Endometrium (tissue), 2 donors: Measurements from ENCODE around the gene ZNF25.
A peak's percentile ranks its signal among the peaks of the same experiment; 100 is the strongest.
"Not testable (repeated sequence)": the region's sequence is repeated elsewhere in the genome, so short reads cannot be mapped to it uniquely, and the experiment has no call there.

Source experiments
- FAIRE-seq: peaks from 2 replicates; lab custom pipeline; 2012; peaks lifted over from hg19 to GRCh38; lab: Jason Lieb, UNC
- donor health status: control.
- donor health status: control.

The ZNF25 gene

DNA sequence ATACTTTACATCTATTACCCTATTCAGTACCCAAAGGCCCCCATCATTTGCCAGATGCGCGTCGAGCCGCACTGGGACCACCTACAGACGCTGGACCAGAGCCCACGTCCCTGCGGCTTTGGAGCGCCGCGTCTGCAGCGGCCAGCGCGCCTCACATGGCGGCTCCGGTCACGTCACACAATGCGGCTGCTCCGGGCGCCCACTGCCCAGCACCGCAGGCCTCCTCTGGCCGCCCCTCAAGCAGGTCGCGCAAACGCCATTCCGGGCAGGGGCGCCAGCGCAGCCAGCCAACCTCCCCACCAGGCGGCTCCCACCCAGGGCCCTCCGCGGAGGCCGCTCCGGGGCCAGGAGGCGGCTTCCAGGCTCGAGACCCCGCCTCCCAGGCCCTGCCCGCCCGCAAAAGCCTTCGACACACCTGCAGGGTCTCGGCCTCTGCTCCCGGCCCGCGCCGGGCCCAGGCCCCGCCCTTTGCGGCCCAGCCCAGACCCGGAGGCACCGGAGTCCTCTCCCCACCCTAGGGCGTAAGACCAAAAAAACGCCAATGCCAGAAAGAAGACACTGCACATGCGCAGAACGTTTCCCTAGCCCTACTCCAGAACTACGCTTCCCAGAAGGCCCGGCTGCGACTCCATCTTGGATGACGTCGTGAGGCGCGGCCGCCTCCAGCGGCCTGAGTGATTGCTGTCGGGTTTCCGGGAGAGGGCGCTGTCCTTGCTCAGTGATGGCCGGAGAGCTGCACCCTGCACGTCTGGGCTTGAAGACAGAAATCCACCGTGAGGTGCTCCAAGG, at the start of gene ZNF25:
Gene ZNF25, minus strand, starts transcription at position 557 of the 789 bp plus-strand sequence. CDS start 4,925 bp downstream, outside the sequence.
- peak; percentile 96 for FAIRE-seq

DNA sequence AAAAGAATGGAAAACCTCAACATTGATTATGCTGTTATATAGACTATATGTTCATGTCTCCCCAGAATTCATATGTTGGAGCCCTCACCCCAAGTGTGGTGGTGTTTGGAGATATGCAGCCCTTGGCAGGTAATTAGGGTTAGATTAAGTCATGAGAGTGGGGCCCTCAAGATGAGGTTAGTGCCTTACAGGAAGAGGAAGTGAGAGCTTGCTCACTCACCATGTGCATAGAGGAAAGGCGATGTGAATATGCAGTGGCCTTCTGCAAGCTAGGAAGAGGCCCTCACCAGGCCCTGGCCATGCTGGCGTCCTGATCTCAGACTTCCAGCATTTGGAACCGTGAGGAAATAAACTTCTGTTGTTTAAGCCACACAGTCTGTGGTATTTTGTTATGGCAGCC, 48.8 kb upstream of the ZNF25 start:
- no peak for FAIRE-seq

DNA sequence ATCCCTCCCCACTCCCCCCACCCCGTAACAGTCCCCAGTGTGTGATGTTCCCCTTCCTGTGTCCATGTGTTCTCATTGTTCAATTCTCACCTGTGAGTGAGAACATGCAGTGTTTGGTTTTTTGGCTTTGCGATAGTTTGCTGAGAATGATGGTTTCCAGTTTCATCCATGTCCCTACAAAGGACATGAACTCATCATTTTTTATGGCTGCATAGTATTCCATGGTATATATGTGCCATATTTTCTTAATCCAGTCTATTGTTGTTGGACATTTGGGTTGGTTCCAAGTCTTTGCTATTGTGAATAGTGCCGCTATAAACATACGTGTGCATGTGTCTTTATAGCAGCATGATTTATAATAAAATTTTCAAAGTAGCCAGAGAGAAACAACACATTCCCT, 42.7 kb upstream of the ZNF25 start:
- not testable (repeated sequence) for FAIRE-seq

DNA sequence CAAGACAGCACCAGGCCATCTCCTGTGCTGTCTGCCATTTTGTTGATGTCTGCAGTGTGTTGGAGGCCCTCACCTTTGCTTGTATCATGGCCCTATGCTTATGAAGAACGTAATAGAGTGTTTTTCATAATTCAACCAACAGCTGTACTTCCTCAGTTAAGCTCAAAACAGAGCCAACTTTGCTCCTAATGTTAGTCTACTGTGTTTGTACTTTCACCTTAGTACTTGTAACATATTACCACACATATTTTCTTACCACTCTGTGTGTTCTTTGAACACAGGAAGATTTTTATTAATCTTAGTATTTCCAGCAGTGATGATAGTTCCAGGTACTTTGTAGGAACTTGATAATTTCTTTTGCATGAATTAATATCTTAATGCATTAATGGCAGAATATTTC, 39.9 kb upstream of the ZNF25 start:
- FAIRE-seq, result no peak

DNA sequence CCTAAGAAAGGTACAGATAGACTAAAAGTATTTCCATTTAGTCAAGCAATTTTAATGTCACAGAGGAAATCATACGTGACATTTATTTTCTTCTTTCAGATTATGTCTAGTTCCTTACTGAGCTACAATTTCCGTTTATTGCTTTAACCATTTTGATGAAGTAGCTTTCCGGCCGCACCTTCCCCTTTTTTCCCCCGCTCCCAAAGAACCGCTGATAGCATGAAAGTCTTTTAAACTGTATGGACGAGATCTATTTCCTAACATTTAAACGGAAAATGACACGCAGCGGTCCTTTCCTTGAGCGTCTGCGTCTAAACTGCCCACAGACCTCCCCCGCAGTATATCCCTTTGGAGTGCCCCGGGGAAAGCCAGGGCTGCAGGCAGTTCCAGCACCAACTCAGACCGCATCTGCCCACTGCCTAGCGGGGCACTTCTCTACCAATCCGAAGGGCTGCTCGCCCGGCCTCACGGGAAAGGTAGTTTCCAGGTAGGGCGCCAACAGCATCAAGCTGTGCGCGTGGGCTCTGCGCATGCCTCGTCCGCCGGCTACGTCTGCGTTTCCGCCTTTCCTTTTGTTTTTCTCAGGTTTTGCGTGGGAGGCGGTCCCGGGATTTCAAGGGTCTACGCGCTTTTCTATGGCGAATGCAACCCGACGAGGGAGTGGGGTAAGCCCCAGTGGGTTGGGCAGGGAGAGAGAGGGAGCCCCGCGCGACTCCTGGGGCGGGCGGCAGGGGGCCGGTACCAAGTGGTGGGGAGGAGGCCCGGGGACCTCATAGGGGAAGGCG, 33.9 kb upstream of the ZNF25 start, which contains the start of gene ZNF33A:
Gene ZNF33A, plus strand, starts transcription at position 557 of the 785 bp plus-strand sequence. CDS start 1,667 bp downstream, outside the sequence.
- no peak for FAIRE-seq

DNA sequence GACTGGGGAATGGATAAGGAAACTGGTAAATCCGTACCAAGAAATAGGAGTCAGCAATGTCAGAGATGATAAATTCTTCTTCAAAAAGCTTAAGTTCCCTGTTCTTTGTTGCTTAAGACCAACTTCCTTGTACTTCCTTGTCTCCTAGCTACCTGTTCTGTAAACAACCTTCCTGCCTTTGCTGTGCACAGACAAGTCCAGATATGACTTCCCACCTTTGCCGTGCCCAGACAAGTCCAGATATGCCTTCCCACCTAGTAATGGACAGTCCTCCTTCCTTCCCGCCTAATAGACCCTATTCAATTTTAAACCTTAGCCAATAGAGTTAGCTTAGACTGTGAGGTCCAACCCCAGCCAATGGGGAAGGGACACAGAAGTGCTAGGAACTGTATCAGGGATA, 31.5 kb upstream of the ZNF25 start:
- FAIRE-seq, result no peak

DNA sequence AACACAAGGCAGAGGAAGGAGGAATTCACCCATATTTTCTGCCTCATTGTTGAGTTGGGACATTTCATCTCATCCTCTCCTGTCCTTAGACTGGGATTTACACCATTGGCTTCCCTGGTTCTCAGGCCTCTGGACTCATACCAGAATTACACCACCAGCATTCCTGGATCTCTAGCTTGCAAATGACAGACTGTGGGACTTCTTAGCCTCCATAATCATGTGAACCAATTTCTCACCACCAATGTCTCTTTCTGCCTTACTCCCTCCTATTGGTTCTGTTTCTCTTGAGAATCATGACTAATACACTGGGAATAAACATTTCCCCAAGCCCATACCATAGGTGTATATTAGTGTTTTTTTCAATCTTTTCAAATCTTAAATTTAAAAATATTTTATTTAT, 31.1 kb upstream of the ZNF25 start:
- no peak for FAIRE-seq

DNA sequence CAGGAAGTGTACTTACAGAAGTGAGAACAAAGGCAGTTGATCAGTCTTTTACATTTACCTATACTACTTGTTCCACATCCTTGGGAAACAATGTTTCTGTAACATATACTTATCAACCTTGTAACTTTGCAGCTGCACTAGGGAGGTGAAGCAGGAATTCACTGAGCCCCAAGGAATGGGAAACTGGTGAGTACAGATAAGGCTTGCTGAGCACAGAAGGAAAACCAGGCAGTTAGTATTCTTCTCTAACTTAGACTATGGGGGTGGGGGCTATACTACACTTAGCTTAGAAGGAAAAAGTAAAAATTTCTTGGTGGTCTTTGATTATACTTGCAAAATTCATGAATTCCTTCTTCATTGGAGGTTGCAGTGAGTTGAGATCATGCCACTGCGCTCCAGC, 27.1 kb upstream of the ZNF25 start:
- FAIRE-seq, result no peak

DNA sequence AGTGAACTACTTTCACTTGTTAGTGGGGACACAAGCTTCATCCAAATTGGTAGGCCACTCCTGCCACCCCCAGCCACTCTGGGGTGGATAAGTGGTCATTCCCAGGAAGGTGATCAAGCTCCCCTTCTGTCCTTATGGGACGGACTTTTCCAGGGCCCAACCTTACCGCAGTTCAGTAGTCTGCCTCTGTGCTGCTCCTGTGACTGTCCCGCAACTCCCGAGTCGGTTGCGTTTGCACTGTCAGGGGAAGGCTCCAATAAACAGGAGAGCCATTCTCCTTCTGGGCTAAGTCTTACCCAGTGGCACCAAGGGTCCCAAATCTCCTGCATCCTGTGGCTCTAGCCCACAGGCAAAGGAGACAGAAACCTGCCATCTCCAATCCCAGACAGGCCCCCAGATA, 26.6 kb upstream of the ZNF25 start:
- FAIRE-seq, result no peak

DNA sequence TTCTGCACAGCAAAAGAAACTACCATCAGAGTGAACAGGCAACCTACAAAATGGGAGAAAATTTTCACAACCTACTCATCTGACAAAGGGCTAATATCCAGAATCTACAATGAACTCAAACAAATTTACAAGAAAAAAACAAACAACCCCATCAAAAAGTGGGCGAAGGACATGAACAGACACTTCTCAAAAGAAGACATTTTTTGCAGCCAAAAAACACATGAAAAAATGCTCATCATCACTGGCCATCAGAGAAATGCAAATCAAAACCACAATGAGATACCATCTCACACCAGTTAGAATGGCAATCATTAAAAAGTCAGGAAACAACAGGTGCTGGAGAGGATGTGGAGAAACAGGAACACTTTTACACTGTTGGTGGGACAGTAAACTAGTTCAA, 24.0 kb upstream of the ZNF25 start:
- not testable (repeated sequence) for FAIRE-seq

DNA sequence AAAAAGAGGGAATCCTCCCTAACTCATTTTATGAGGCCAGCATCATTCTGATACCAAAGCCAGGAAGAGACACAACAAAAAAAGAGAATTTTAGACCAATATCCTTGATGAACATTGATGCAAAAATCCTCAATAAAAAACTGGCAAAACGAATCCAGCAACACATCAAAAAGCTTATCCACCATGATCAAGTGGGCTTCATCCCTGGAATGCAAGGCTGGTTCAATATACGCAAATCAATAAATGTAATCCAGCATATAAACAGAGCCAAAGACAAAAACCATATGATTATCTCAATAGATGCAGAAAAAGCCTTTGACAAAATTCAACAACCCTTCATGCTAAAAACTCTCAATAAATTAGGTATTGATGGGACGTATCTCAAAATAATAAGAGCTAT, 22.5 kb upstream of the ZNF25 start:
- FAIRE-seq, result not testable (repeated sequence)

DNA sequence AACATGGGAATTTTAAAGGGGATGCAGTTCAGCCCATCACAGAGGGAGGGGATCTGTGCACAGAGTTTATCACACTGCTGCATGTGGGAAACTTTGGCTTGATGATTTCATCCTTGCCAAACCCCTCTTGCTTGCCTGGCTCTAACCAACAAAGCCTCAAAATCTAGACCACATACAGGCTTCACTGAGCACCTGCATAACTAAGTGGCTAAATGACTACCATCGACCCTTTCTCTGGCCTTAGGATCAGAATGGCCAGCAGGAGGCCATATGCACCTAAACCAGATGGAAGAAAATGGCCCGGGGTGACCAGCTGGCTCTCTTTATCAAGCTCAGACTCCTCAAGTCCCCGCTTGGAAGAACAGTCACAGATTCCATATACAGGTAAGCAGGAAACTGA, 15.6 kb upstream of the ZNF25 start:
- no peak for FAIRE-seq

DNA sequence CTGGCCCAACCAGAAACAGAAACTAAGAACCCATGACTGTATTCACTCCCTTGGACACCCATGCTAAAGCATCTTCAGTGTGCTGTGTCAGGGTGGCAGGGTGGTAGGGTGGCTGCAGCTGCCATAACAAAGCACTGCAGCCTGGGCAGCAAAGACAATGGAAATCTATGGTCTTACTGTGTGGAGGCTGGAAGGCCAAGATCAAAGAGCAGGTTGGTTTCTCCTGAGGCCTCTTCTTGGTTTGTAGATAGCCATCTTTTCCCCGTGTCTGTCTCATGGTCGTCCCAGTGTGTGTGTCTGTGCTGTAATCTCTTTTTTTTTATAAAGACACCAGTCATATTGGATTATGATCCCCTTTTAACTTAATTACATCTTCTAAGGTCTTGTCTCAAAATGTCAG, 15.2 kb upstream of the ZNF25 start:
- FAIRE-seq, result no peak

DNA sequence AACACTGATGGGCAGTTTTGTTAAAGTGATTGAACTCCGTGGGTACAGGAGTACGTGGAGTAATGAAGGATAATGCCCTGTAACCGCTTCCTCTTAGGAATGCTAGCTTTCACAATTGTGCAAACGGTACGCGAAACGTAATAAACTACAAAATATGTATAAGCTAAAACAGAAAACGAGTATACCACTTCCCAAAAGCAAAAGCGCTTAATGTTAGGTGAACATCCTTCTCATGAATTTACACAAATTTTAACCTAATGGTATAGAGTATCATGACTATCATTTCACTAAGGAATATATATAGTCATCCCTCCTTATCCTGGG, 395 bp upstream of the ZNF25 start:
- no peak for FAIRE-seq

DNA sequence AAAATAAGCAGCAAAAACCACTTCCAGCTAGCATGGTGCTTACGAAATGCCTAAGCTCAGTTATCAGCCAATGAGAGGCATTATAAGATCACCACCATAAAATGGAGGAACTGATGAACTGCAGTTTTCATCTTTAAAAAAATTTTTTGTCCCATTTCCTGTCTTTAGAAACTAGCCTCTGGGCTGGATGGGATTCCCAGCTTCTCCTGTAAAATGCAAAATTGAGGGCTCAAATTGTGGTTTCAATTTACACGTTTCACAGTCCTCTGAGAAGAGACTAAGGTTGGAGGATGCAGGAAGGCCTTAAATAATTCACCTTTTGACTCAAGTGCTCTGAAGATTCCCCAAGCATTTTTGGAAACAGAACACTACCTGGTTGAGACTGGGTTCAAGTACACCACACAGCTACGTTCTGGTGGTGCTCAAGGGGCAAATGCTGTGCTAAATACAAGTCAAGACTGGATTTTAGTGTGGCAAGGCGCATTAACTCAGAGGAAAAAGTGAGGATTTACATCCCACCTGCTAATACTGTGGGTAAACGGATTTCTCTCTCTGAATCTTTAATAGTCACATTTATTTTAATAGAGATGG, 951 bp downstream of the ZNF25 start:
- FAIRE-seq, result no peak

DNA sequence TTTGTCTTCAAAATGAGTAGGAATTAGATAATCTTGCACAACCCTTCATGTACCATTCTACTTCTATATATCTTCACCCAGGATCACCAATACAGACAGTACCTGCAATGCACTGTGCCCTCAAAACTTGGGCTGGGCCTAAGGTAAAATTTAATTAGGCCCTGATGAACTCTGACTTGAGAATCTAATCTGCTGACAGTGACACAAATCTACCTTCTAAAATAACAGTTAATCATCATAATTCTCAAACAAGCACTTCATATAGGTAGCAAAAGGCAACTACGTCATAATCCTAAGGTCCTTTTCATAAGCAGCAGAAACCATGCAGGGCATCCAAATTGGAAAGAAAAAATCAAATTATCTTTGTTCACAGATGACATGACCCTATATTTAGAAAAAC, 4.1 kb downstream of the ZNF25 start:
- no peak for FAIRE-seq

DNA sequence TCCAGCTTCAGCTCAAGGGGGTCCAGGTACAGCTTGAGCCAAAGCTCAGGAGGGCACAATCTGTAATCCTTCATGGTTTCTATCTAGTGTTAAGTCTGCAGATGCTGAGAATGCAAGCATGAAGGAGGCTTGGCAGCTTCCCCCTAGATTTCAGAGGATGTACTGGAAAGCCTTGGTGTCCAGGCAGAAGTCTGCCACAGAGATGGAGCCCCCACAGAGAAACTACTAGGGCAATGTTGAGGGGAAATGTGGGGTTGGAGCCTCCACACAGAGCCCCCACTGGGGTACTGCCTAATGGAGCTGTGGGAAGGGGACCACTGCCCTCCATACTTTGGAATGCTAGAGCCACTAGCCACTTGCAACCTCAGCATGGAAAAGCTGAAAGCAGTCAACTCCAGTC, 11.4 kb downstream of the ZNF25 start:
- no peak for FAIRE-seq

DNA sequence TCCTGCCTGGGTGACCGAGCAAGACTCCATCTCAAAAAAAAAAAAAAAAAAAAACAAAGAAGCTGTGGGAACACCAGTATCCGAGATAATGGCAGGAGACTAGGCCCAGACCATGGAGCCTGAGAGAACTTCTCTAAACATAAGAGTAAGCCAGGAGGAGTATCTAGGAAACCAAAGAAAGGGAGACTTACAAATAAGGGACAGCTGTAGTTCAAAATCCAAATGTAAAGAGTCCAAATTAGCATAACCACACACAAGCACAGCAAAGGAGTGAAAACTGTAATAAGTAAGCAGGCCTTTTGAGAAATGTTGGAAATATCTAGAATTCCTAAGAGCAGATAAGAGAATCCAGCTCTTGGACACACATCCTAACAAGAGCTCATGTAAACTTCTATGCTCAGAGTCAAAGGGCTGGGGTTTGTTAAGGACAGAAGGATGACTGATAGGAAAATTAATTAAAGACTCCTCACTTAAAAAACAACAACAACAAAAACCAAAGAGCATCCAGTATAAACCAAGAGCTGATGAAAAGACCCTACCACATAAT, 15.8 kb downstream of the ZNF25 start:
- no peak for FAIRE-seq

DNA sequence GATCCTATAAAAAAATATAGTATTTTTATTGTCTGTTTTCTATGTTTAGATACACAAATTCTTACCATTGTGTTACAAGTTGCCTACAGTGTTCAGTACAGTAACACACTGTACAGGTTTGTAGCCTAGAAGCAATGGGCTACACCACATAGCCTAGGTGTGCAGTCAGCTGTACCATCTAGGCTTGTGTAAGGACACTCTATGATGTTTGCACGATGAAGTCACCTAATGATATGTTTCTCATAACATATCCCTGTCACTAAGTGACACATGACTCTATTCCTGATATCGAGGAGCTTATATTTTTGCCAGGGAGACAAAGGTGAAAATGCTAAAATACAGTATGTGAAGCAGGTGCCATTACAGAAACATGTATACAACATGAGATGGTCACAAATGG, 18.6 kb downstream of the ZNF25 start:
- FAIRE-seq, result no peak

DNA sequence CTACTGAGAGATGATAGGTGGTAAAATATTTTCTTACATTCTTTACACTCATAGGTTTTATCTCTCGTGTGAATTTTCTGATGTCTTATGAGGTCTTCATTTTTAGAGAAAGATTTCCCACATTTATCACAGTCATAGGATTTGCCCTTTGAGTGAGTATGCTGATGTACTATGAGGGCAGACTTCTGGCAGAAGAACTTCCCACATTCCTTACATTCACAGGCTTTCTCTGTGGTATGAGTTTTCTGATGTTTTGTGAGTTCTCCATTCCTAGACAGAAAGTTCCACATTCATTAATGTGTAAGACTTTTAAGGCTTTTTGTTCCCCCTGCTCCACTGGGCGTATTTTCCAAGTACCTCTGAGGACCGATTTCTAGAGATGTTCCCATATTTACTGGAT, 23.5 kb downstream of the ZNF25 start:
- no peak for FAIRE-seq

DNA sequence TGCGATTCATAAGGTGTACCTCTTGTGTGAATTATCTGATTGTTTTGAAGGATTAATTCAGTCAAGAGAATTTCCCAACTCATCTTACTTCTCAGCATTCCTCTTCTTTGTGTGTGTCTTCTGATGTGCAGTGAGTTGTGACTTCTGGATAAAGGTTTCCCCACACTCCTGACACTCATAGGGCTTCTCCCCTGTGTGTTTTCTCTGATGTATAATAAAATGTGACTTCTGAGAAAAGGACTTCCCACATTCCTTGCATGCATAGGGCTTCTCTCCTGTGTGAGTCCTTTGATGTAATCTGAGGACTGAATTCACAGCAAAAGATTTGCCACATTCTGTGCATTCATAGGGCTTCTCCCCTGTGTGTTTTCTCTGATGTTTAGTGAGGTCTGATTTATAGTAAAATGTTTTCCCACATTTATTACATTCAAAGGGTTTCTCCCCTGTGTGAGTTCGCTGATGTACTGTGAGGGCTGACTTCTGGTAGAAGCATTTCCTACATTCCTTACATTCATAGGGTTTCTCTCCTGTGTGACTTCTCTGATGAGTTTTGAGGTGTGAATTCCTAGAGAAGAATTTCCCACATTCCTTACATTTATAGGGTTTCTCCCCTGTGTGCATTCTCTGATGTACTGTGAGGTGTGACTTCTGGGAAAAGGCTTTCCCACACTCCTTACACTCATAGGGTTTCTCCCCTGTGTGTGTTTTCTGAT, 24.2 kb downstream of the ZNF25 start:
- no peak for FAIRE-seq

DNA sequence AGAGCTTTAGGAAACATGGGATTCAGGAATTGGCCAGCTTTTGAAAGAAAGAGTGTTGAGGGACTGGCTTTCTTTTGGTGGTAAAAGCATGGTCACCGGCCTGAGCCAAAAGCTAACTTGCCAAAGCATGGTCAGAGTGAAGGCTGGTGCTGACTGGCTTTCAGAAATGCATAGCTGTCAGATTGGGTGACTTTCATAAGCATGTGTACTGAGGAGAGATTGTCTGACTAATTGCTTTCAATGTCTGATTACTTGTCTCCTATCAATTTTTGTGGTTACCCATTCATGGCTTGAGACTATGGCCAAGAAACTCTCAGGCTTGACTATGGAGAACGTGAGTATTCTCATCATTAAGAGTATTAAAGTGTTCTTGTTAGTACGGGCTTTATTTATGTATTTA, 28.2 kb downstream of the ZNF25 start:
- no peak for FAIRE-seq
